GM12801 (cell line): ENCODE results near the gene NCBP3.

Experiments used
- CTCF ChIP-seq: IDR thresholded peaks from one replicate; pipeline ENCODE4 v1.5.1; 2011; ENCODE audit warnings: control low read depth; ENCODE audit not compliant: insufficient read length; ENCODE audit errors: extremely low read depth

The NCBP3 gene

GRCh38 chr17:3761918-3762380 lies 84.1 kb downstream of the NCBP3 start:
- no peak for TF ChIP-seq CTCF

- TF ChIP-seq CTCF = no peak
These were observed 84.8 kb downstream of the NCBP3 start for GRCh38 chr17:3761036-3761917.

- no peak for TF ChIP-seq CTCF
These were observed 86.3 kb downstream of the NCBP3 start for GRCh38 chr17:3759597-3760216.

GRCh38 chr17:3755335-3756030 lies 90.6 kb downstream of the NCBP3 start:
- no peak for TF ChIP-seq CTCF

GRCh38 chr17:3754458-3755334 lies 91.3 kb downstream of the NCBP3 start:
- no peak for TF ChIP-seq CTCF

- no peak for TF ChIP-seq CTCF
These were observed 92.0 kb downstream of the NCBP3 start for GRCh38 chr17:3754066-3754457.
